ENCODE measurements around the gene ADARB1. TPM values are rescaled to one million over a fixed set of nuclear protein-coding genes. Genes with fewer than 3 reads are reported as not detected.

Gene ADARB1
- total and polyA plus RNA-seq, 2 experiments from 2014 or later, result 16.0 to 17.3 TPM

DNA sequence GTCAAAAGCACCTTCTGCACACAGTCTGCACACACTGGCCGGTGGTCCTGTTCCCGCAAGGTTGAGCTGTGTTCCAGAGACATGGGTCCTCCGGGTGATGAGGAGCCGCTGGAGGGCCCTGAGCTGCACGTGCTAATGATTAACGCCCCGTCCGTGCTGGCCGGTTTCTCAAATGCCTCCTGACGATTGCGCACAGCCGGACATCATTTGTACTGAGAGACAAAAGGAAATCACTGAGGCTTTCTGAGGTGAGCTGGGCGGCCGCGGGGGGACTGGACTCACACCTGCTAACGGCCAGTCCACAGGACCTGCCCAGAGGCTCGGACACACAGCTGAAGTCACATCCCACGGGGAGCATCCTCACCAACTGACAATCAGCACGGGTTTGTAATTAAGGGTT is 184.1 kb downstream of the ADARB1 start:
- Histone ChIP-seq H4K20me1 (ENCODE audit: insufficient read depth, poor library complexity, severe bottlenecking) (no peaks in the 10 kb centered on the region), H3K4me2 (no peak overlapping the region), H3K79me2 (no peaks in the 10 kb centered on the region), H3K27ac (no peak overlapping the region), H3K9me2 (replicated peaks; ENCODE audit: insufficient read depth) (no peaks in the 10 kb centered on the region), H3K9me3 (ENCODE audit: low read depth) (no peaks in the 10 kb centered on the region), H3K27me3 (no peaks in the 10 kb centered on the region), H3K4me3 (no peak overlapping the region), H3K4me1 (ENCODE audit: insufficient read depth) (peaks cover 10% of the 10 kb centered on the region), H2AFZ (no peak overlapping the region), H3K36me3 (replicated peaks; ENCODE audit: insufficient read depth, low read depth) (no peaks in the 10 kb centered on the region)
- TF ChIP-seq, protein P1, sequence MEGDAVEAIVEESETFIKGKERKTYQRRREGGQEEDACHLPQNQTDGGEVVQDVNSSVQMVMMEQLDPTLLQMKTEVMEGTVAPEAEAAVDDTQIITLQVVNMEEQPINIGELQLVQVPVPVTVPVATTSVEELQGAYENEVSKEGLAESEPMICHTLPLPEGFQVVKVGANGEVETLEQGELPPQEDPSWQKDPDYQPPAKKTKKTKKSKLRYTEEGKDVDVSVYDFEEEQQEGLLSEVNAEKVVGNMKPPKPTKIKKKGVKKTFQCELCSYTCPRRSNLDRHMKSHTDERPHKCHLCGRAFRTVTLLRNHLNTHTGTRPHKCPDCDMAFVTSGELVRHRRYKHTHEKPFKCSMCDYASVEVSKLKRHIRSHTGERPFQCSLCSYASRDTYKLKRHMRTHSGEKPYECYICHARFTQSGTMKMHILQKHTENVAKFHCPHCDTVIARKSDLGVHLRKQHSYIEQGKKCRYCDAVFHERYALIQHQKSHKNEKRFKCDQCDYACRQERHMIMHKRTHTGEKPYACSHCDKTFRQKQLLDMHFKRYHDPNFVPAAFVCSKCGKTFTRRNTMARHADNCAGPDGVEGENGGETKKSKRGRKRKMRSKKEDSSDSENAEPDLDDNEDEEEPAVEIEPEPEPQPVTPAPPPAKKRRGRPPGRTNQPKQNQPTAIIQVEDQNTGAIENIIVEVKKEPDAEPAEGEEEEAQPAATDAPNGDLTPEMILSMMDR (IDR thresholded peaks at IDR 0.05; ENCODE audit: poor library complexity), result no peak
- no peak for TF ChIP-seq EZH2phosphoT487 (IDR thresholded peaks at IDR 0.05; ENCODE audit: low read depth, severe bottlenecking, unreplicated experiment)
- TF ChIP-seq EZH2 (IDR thresholded peaks at IDR 0.05; ENCODE audit: borderline replicate concordance), result no peak
- DNase-seq (ENCODE audit: low spot score), result no peak
- WGBS (ENCODE audit: low lambda C conversion rate, missing lambda C conversion rate), result 70% methylated on average over 19 of the region's 19 CpGs

GRCh38 chr21:45259206-45259840 is 184.9 kb downstream of the ADARB1 start:
- Histone ChIP-seq H3K36me3 (replicated peaks; ENCODE audit: insufficient read depth, low read depth) (no peaks in the 10 kb centered on the region), H3K27ac (no peak overlapping the region), H3K9me2 (replicated peaks; ENCODE audit: insufficient read depth) (no peaks in the 10 kb centered on the region), H4K20me1 (ENCODE audit: insufficient read depth, poor library complexity, severe bottlenecking) (no peaks in the 10 kb centered on the region), H2AFZ (no peak overlapping the region), H3K9me3 (ENCODE audit: low read depth) (no peaks in the 10 kb centered on the region), H3K4me3 (no peak overlapping the region), H3K27me3 (no peaks in the 10 kb centered on the region), H3K79me2 (no peaks in the 10 kb centered on the region), H3K4me1 (ENCODE audit: insufficient read depth) (peaks cover 10% of the 10 kb centered on the region), H3K4me2 (no peak overlapping the region)
- TF ChIP-seq, protein P1 (IDR thresholded peaks at IDR 0.05; ENCODE audit: poor library complexity), result no peak
- no peak for TF ChIP-seq EZH2 (IDR thresholded peaks at IDR 0.05; ENCODE audit: borderline replicate concordance)
- no peak for TF ChIP-seq EZH2phosphoT487 (IDR thresholded peaks at IDR 0.05; ENCODE audit: low read depth, severe bottlenecking, unreplicated experiment)
- WGBS (ENCODE audit: low lambda C conversion rate, missing lambda C conversion rate), result 79% methylated on average over 17 of the region's 17 CpGs
- DNase-seq (ENCODE audit: low spot score), result no peak

- no peaks in the 10 kb centered on the region for H3K9me2 ChIP-seq (replicated peaks; ENCODE audit: insufficient read depth)
- H3K36me3 ChIP-seq (replicated peaks; ENCODE audit: insufficient read depth, low read depth), result no peaks in the 10 kb centered on the region
- H3K4me2 ChIP-seq, result no peak overlapping the region
- H2AFZ ChIP-seq, result no peak overlapping the region
- peaks cover 10% of the 10 kb centered on the region for H3K4me1 ChIP-seq (ENCODE audit: insufficient read depth)
- WGBS (ENCODE audit: low lambda C conversion rate, missing lambda C conversion rate), result 88% methylated on average over 5 of the region's 5 CpGs
- H4K20me1 ChIP-seq (ENCODE audit: insufficient read depth, poor library complexity, severe bottlenecking), result no peaks in the 10 kb centered on the region
- TF ChIP-seq EZH2phosphoT487 (IDR thresholded peaks at IDR 0.05; ENCODE audit: low read depth, severe bottlenecking, unreplicated experiment) (no peak), EZH2 (IDR thresholded peaks at IDR 0.05; ENCODE audit: borderline replicate concordance) (no peak)
- TF ChIP-seq, protein P1 (IDR thresholded peaks at IDR 0.05; ENCODE audit: poor library complexity), result no peak
- no peak overlapping the region for H3K27ac ChIP-seq
- H3K4me3 ChIP-seq, result no peak overlapping the region
- H3K27me3 ChIP-seq, result no peaks in the 10 kb centered on the region
- no peaks in the 10 kb centered on the region for H3K79me2 ChIP-seq
- no peak for DNase-seq (ENCODE audit: low spot score)
- no peaks in the 10 kb centered on the region for H3K9me3 ChIP-seq (ENCODE audit: low read depth)
Observed at GRCh38 chr21:45260191-45260825, 185.9 kb downstream of the ADARB1 start.
